HL-60 (cell line): ENCODE measurements around the gene TRA2B.

Source experiments
- DNase-seq, 2 experiments: peaks; one replicate each; pipeline ENCODE4 v3.0.0-alpha.2; 2010 to 2020; ENCODE audit warnings: low read depth in 1 of 2, low spot score in 1 of 2
- H3K27ac ChIP-seq: fragments of 250-450 bp; sonication (Bioruptor Pico); replicated peaks from 2 replicates; pipeline ENCODE4 v1.5.1; 2020; ENCODE audit warnings: mild to moderate bottlenecking, moderate library complexity
- H3K27me3 ChIP-seq: fragments of 250-450 bp; sonication (Bioruptor Pico); 2 replicates; pipeline ENCODE4 v1.5.1; 2021; ENCODE audit warnings: mild to moderate bottlenecking, moderate library complexity; ENCODE audit not compliant: insufficient read depth, poor library complexity, severe bottlenecking
- H3K4me3 ChIP-seq: replicated peaks from 2 replicates; pipeline ENCODE4 v1.5.1; 2011; ENCODE audit warnings: mild to moderate bottlenecking, control low read depth, low read length; ENCODE audit not compliant: insufficient read depth
- GABPA ChIP-seq: IDR thresholded peaks from 2 replicates; pipeline ENCODE4 v1.6.1; 2012; ENCODE audit warnings: low read depth
- POLR2AphosphoS5 ChIP-seq: IDR thresholded peaks from 2 replicates; pipeline ENCODE4 v1.6.1; 2012; ENCODE audit warnings: low read depth
- SPI1 ChIP-seq: IDR thresholded peaks from 2 replicates; pipeline ENCODE4 v1.6.1; 2012; ENCODE audit warnings: low read depth, mild to moderate bottlenecking, borderline replicate concordance
- TF ChIP-seq, protein P1 (sequence below): IDR thresholded peaks from 2 replicates; pipeline ENCODE4 v1.6.1; 2012; ENCODE audit warnings: low read depth; ENCODE audit not compliant: insufficient replicate concordance
- TF ChIP-seq, protein P2 (sequence below): IDR thresholded peaks from one replicate; pipeline ENCODE4 v1.5.1; 2011; ENCODE audit warnings: low read length, control low read depth, inconsistent platforms; ENCODE audit not compliant: insufficient read depth

The TRA2B gene

DNA sequence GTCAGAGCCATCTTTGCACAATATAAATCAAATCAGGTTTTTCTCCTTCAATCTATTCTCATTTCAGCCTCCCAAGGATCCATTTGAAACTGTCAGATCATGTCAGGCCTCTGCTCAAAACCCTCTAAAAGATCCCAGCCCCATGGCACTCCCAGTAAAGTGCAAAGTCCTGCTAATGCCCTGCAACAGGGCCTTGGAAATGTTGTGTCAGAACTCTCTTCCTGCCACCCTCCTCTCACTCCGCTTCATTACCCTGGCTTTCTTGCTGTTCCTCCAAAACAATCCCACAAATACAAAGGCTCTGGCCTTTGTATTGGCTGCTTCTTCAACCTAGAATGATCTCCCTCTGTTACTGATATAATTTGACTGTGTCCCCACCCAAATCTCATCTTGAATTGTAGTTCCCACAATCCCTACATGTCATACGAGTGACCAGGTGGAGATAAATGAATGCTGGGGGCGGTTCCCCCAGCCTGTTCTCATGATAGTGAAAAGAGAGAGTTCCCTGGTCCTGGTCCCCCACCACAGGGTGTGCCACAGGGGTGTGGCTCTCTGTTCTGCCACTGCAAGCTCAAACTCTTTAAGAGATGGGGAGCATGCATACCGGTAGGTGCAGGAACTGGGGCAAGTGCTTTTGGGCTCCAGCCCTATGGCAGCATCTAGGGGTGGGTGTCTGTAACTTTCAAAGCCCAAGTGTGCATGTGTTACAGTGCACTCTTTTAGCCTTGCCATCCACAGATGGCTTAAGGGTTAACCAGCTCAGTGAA, 22.9 kb upstream of the TRA2B start:
- TF ChIP-seq POLR2AphosphoS5 (no peak), SPI1 (no peak), GABPA (no peak)
- TF ChIP-seq, protein P1, sequence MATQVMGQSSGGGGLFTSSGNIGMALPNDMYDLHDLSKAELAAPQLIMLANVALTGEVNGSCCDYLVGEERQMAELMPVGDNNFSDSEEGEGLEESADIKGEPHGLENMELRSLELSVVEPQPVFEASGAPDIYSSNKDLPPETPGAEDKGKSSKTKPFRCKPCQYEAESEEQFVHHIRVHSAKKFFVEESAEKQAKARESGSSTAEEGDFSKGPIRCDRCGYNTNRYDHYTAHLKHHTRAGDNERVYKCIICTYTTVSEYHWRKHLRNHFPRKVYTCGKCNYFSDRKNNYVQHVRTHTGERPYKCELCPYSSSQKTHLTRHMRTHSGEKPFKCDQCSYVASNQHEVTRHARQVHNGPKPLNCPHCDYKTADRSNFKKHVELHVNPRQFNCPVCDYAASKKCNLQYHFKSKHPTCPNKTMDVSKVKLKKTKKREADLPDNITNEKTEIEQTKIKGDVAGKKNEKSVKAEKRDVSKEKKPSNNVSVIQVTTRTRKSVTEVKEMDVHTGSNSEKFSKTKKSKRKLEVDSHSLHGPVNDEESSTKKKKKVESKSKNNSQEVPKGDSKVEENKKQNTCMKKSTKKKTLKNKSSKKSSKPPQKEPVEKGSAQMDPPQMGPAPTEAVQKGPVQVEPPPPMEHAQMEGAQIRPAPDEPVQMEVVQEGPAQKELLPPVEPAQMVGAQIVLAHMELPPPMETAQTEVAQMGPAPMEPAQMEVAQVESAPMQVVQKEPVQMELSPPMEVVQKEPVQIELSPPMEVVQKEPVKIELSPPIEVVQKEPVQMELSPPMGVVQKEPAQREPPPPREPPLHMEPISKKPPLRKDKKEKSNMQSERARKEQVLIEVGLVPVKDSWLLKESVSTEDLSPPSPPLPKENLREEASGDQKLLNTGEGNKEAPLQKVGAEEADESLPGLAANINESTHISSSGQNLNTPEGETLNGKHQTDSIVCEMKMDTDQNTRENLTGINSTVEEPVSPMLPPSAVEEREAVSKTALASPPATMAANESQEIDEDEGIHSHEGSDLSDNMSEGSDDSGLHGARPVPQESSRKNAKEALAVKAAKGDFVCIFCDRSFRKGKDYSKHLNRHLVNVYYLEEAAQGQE, result no peak
- TF ChIP-seq, protein P2, sequence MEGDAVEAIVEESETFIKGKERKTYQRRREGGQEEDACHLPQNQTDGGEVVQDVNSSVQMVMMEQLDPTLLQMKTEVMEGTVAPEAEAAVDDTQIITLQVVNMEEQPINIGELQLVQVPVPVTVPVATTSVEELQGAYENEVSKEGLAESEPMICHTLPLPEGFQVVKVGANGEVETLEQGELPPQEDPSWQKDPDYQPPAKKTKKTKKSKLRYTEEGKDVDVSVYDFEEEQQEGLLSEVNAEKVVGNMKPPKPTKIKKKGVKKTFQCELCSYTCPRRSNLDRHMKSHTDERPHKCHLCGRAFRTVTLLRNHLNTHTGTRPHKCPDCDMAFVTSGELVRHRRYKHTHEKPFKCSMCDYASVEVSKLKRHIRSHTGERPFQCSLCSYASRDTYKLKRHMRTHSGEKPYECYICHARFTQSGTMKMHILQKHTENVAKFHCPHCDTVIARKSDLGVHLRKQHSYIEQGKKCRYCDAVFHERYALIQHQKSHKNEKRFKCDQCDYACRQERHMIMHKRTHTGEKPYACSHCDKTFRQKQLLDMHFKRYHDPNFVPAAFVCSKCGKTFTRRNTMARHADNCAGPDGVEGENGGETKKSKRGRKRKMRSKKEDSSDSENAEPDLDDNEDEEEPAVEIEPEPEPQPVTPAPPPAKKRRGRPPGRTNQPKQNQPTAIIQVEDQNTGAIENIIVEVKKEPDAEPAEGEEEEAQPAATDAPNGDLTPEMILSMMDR, result no peak
- H3K27ac ChIP-seq, result no peak overlapping the region
- no peak for DNase-seq
- H3K27me3 ChIP-seq, result no peaks in the 10 kb centered on the region
- H3K4me3 ChIP-seq, result no peak overlapping the region

GRCh38 chr3:185959609-185960521, 22.1 kb upstream of the TRA2B start:
- Histone ChIP-seq H3K27me3 (no peaks in the 10 kb centered on the region), H3K4me3 (no peak overlapping the region), H3K27ac (peak overlapping the region; percentile 57)
- TF ChIP-seq, protein P1, result no peak
- TF ChIP-seq SPI1, result 0 out of 2 replicates have a peak, but pooled peaks have one; percentile 5
- peak; percentile 12 to 63 for DNase-seq

DNA sequence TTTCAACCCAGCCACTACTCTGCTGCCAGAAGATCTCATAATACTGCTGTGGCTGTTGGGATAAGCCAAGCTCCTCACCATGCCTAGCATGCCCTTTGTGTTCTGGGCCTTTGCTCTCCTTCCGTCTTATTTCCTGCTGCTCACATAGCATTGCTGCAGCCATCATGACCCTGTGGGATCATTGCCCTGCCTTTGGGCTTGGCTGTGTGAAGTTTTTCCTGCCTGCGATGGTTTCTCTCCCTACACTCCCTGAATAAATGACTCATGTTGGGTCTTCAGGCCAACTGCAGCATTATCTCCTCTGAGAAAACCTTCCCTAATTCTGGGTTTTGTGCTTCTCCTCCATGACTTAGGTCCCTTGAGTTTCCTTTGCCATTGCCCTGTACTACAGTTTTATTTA, 20.8 kb upstream of the TRA2B start:
- H3K4me3 ChIP-seq, result no peak overlapping the region
- H3K27me3 ChIP-seq, result no peaks in the 10 kb centered on the region
- no peak overlapping the region for H3K27ac ChIP-seq
- TF ChIP-seq GABPA (no peak), POLR2AphosphoS5 (no peak), SPI1 (no peak)
- TF ChIP-seq, protein P1, result no peak
- TF ChIP-seq, protein P2, result no peak
- no peak for DNase-seq
